Measurements from ENCODE around the gene PEX11B.

The PEX11B gene

DNA sequence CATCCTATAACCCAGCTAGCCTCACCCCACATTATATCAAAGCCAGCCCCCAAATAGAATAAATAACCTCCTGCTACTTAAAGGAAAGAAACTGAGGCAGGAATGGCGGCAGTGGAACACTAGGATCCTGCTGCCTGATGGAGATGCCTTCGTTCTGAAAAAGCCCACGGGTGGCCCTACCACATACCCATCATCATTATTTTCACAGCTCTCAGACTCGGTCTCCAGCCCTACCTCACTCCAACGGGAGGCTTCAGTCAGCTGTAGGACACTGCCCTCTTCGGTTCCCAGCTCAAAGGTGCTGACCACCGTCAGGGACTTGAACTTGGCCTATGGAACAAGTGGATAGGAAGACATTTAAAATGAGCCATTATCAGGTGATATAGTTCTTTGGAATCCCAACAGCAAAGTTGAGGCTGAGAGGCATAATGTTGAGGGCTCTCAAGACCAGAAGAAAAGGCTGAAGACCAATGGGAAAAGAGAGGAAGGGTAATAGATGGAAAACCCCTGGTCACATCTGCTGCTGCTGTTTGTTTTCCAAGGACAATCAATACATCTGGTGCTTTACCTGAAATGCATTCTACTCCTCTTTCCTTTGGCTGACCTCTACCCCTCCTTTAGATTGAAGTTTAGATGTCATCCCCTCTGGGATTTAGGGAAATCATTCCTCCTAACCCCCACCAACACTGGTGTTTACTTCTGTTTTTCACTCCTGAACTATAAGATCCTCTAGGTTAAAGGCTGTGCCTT is 25.0 kb downstream of the PEX11B start:
- H3K4me3 ChIP-seq (ENCODE audit: low read depth, low read length): no peak overlapping the region
- TF ChIP-seq, protein P1, sequence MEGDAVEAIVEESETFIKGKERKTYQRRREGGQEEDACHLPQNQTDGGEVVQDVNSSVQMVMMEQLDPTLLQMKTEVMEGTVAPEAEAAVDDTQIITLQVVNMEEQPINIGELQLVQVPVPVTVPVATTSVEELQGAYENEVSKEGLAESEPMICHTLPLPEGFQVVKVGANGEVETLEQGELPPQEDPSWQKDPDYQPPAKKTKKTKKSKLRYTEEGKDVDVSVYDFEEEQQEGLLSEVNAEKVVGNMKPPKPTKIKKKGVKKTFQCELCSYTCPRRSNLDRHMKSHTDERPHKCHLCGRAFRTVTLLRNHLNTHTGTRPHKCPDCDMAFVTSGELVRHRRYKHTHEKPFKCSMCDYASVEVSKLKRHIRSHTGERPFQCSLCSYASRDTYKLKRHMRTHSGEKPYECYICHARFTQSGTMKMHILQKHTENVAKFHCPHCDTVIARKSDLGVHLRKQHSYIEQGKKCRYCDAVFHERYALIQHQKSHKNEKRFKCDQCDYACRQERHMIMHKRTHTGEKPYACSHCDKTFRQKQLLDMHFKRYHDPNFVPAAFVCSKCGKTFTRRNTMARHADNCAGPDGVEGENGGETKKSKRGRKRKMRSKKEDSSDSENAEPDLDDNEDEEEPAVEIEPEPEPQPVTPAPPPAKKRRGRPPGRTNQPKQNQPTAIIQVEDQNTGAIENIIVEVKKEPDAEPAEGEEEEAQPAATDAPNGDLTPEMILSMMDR (IDR thresholded peaks at IDR 0.05; ENCODE audit: borderline replicate concordance, insufficient read depth, low read depth, low read length): no peak

DNA sequence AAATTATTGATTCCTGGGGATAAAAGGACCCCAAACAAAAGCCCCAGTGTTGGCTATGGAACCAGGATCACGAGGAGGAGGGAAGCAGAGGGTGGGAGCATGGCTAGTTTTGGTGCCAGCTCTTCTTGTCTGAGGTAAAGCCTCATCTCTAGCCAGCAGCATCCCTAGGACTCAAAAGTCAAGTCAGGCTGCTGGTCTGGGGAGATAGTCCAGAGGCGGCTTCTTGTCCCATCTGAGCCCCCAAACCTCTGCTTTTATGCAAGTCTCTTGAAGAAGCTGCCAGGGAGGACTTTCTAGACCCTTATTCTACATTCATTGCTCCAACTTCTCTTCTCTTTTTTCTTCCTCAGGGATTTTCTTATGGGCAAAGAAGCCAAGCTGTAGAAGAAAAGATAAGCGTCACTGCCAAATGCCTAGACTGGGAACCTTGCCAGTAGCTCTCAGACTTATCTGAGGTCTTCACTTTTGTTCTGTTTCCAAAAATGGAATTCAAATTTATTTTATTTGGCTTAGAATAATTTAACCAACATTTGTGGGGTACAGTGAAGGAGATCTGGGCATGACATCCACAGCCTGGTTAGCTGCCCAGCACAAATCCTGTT is 25.9 kb downstream of the PEX11B start:
- H3K4me3 ChIP-seq (ENCODE audit: low read depth, low read length): no peak overlapping the region

DNA sequence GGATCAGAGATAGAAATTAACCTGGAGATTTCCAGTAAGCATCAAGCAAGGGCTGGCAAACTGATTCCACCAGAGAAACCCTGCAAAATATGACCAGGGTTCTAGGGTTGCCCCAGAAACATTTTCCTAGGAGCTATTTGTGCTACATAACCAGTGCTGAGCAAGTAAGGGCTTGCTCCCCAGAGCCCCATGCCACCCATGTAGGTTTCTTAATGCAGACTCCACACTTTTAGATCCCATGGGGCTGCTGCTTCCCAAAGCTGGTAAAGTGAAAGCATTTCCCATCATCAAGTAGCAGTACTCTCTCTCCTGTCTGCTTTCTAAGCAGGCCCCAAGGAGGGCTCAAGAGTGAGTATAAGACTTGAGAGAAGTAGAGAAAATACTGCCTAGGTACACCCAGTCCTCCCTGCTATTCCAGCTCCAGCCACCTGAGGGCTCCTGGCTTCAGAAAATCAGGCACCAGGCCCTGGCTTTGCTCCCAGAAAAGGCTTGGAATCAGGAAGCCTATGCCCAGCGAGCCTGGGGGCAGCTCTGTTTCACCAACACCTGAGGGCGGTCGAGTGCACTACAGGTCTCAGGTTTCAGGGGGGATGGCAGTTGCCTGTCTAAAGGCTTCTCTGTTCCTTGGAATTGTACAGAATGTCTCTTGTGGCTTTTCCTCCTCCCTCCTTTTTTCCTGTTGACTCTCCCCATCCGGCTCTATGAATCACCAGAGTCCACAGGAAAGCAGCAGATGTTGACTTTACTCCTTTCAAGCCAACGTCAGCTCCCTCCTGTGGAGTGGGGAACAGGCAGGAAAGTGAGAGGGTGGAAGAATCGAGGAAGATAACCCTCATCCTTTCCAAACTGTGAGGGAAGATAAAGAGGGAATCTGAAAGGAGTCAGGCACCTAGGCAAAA is 26.7 kb downstream of the PEX11B start:
- H3K4me3 ChIP-seq (ENCODE audit: low read depth, low read length): no peak overlapping the region
- TF ChIP-seq, protein P1 (IDR thresholded peaks at IDR 0.05; ENCODE audit: borderline replicate concordance, insufficient read depth, low read depth, low read length): peak; percentile 84

More for the DNA sequence above, 25.9 kb downstream of the PEX11B start:
- TF ChIP-seq, protein P1 (IDR thresholded peaks at IDR 0.05; ENCODE audit: borderline replicate concordance, insufficient read depth, low read depth, low read length): no peak

DNA sequence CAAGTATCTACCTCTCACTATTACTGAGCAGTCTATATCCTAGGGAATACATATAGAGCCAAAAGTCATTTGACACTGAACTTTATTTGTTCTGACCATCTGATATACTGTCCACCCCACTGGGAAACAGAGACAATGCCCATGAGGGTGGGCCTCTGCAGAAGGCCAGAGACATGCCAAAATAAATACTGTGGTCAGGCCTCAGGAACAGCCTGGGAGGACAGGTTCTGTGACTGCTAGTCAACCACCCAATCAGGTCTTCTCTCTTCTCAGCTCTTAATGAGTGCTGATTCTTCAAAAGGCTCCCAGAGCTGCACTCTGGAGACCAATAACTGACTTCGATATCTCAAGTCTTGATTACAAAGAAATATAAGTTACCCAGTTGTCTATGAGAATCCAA is 27.4 kb downstream of the PEX11B start:
- H3K4me3 ChIP-seq (ENCODE audit: low read depth, low read length): no peak overlapping the region
- TF ChIP-seq, protein P1 (IDR thresholded peaks at IDR 0.05; ENCODE audit: borderline replicate concordance, insufficient read depth, low read depth, low read length): no peak

DNA sequence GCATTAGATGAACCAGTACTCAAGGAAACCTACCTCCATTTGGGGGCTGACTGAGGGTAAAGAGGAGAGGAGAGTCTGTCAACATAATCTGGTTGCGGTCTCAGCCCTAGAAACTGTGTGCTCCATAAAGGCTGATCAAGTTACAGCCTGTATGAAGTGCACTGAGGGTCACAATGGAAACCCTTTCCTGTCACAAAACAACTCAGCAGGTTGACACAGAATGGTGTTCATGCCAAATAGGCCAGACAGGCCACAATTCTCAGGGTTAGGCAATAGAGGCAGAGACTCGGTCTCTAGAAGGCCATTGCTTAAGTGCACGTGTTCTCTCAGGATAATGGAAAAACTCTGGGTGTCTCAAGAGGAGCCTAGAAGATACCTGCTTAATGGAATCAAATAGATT is 28.8 kb downstream of the PEX11B start:
- TF ChIP-seq, protein P1 (IDR thresholded peaks at IDR 0.05; ENCODE audit: borderline replicate concordance, insufficient read depth, low read depth, low read length): no peak
- H3K4me3 ChIP-seq (ENCODE audit: low read depth, low read length): no peak overlapping the region

DNA sequence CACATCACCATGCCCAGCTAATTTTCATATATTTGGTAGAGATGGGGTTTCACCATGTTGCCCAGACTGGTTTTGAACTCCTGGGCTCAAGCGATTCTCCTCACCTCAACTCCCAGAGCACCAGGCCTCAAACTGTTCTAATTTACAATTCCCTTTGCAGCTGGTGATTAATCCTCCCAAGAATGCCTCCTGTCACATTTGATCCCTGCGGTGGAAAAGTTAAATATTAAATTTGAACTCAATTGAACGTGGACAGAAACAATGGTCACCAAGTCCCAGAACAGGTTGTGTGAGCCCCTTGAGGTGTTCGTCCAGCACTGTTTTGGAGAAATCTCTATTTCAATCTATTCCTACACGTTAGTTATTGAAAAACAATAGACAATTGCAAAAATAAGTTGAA is 30.9 kb downstream of the PEX11B start:
- H3K4me3 ChIP-seq (ENCODE audit: low read depth, low read length): no peak overlapping the region
- TF ChIP-seq, protein P1 (IDR thresholded peaks at IDR 0.05; ENCODE audit: borderline replicate concordance, insufficient read depth, low read depth, low read length): no peak

Measured in GM12875 (cell line).